COLO668 (cell line): ENCODE data around the gene RTN1.

ENCODE experiments used
- DNase-seq: peaks from one replicate; lab custom pipeline; 2025; ENCODE audit not compliant: unreplicated experiment; lab: John Stamatoyannopoulos, UW

Gene RTN1

DNA sequence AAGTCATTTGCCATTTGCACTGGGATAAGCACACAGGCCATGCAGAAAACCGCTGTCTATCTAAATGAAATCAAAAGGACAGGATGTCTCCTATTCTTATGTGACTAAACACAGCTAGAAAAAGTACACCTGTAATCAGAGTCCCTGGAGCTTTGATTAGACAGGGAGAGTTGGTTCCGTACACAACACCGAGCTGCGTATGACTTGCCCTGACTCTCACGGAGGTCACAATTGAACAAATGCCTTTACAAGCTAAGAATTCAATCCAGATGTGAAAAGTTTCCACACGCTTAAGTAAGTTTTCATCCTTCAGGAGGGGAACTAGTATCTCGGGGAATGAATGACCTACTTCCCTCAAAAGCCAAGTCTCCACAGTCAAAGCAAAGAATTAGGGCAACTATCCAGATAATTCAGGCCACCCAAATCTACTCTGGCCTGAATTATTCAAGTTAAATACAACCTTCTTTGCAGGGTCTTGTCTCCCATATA lies 67.5 kb downstream of the RTN1 start:
- DNase-seq: no peak

GRCh38 chr14:59788176-59788575 lies 82.4 kb downstream of the RTN1 start:
- DNase-seq: no peak

GRCh38 chr14:59787045-59787674 lies 83.4 kb downstream of the RTN1 start:
- DNase-seq: no peak

DNA sequence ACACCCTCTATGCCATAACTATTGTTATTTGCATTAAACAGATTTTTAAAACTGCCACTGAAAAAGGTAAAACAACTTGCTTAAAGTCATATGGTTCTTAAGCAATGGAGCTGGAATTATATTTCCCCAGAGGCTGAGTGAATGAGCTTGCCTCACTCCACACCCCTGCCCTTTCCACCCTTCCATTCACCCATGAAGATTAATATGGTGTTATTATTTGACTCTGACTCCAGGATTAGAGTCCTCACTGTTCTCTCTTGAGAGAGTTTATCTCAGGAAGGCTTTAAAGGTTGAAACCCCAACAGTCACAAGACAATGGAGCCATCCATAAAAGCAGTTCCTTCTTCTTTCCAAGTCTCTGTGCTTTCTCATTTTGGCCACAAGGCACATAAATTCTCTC lies 84.9 kb downstream of the RTN1 start:
- DNase-seq: no peak

DNA sequence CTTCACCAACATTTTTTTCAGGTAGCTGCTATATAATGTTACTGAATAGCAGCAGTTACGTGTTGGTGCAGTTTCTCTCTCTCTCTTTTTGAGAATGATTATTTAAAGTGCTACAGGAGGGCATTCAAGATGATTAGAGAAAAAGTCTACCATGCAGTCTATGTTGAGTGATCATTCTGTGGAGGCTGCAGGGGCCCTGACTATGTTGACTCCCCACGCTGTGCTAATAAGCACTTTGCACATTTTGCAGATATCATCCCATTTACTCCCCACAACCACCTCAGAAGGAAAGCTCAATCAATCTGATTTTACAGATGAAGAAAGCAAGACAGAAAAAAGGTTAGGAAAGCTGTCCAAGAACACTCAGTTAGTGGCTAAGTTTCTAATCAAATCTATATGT lies 87.8 kb downstream of the RTN1 start:
- no peak for DNase-seq

DNA sequence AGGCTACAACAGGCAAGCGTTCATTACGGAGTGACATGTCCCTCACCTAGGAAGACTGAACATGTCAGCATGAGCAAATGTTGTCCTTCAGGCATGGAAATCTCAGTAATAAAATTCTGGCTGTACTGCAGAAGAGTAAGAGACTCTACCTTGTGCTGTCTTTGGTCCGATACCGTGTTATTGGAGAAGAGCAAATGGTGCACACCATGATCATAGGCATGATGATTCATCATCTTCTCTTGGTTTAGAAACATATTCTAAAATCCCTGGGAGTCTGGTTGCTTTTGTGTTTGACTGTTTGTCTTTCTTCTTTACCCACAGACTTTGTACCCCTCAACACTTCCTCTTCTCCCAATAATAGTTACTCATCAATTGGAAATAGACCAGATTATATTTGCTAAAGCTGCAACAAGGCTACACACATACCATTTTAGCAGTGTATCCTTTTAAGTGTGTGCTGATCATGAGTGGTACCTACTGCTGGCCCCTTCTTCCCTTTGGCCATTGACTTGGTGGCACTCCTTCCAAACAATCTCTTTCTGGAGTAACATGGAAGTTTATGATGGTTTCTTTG lies 93.5 kb downstream of the RTN1 start:
- DNase-seq: no peak

DNA sequence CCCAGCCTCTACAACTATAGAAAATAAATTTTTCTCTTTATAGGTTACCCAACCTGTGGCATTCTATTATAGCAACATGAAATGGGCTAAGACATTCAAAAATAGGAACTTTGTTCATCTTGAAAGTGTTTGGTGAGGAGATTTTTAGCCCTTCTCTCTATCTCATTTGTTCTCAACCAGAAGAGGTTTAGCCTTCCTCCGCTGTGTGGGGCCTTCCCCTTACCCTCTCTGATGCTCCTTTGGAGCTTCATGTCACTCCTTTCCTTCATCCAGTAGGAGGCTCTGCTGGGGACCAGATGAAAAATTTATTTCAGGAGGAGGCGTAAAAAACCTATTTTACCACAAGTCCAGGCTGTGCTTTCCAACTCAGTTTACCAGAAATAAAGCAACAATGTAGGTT lies 94.1 kb downstream of the RTN1 start:
- no peak for DNase-seq

DNA sequence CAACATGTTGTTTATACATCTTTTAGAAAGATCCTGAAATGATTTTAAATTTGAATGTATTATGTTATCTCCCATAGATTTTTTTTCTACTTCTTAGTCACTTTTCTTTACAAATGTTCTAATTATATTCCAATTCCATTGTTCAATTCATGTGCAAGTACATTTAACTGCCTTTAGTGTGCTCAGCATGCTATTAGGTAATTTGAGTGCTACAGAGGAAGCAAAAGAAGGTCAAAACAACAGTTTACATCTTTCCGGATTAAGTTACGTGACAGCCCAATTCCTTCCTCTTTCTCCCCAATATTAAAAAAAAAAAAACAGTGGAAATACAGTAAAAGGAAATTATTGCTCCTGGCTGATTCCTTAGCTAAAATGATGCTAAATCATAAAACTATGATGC lies 98.3 kb downstream of the RTN1 start:
- no peak for DNase-seq

- DNase-seq: no peak
Measured at GRCh38 chr14:59771577-59771976, 99.0 kb downstream of the RTN1 start.

DNA sequence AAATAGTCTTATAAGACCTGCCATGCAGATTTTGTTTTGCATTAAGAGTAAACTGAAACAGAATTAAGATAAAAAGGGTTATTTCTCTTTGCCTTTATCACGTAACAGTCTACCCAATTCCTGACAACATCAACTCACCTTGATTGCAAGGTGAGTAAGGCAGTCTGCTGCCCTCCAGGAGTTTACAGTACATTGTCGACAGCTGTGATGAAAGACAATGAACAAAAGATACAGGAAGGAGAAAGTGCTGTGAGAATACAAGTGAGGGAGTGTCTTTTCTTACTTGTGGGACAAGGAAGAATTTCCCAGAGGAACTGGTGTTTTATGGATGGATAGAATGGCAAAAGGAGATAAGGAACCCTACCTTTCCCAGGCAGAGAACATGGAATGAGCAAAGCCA lies 101.0 kb downstream of the RTN1 start:
- no peak for DNase-seq

DNA sequence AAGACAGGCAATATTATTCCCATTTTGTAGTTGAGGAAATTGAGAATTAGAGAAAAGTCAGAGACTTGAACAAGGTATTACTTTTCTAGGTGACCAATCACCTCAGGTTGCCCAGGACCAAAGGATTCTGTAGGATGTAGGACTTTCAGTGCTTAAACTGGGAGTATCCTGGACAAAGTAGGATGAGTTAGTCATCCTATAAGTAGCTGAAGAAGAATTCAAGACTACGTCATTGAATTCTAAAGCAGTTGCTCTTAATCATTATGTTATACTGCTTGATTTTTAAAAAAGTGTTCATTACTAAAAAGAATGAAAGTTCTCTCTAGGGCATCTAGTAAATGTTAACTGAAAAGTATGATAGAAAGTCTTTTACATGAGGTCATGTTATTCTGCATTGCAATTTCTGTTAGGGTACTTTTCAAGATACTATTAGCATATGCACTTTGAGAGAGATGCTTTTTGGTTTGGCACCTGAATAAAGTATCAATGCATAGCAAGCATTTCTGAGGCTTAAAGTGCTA lies 101.7 kb downstream of the RTN1 start:
- no peak for DNase-seq

- no peak for DNase-seq
Measured at GRCh38 chr14:59761851-59762250, 108.7 kb downstream of the RTN1 start.

GRCh38 chr14:59755409-59756135 lies 115.0 kb downstream of the RTN1 start:
- no peak for DNase-seq

DNA sequence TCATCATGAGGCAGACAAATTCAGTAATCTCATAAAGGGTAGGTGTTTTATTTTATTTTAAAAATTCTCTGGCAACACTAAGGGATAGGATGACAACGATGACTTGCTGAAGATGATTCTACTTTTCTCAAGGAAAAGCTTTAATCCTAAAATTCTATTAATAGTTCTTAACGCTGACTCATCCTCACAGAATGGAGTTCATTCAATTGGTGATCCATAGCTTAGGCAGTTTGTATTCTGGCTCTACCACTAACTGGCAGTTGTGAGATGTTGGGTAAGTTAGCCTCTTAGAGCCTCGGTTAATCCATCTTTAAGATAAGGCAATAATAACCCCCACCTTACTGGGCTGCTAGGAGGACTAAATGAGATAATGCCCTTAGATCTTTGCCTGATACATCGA lies 116.3 kb downstream of the RTN1 start:
- DNase-seq: no peak

DNA sequence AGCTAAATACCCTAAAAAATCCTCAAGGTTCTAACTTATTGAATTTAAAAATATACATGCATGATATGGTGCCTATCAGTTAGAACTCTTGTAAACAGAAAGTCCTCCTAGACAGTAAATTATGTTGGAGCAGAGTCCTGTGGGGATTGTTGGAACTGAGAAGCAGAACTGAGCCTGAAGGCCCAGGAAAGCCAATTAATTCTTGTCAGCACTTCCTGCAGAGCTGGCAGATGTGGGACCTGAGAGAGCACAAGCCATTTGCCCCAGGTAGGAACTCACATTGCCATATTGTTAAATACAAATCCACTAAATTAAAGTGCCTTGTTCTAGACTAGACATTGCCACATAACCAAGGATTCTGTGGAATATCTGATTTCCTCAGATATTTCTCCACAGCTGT lies 117.1 kb downstream of the RTN1 start:
- DNase-seq: no peak

DNA sequence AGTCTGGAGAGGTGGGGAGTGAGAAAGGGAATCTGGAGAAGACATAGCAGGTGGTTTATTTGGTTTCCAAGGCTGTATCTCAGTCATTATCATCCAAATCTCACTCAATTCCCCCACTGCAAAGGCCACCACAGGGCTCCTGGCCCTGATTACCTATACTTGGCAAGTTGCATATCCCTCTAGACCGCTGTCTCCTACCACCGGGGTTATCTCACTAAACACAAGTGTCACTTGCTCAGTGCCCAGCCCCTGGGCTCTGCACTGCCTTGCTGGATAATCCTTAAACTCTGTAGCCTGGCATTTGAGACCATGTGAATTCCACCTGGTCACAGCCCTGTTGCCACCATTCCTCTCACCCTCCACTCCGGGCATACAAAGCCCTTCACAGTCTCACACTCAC lies 119.0 kb downstream of the RTN1 start:
- DNase-seq: no peak

- no peak for DNase-seq
Measured at GRCh38 chr14:59739794-59740193, 130.8 kb downstream of the RTN1 start.

DNA sequence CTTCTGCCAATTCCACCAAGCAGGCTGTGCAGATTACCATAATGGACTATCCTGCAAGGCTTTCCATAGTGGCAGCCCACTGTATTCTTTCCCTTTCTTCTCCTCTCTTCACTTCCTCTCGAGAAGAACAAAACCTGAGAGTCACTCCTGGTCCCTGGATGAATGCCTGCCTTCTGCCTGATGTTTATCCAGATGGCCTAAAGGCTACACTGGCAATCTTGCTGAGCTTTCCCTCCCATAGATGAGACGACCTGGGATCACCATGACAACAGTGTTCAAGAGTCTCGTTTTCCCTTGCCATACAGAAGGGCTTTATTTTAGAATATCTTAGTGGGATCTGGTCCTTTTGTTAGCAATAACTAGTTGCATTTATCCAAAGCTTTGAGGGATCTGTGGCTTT lies 142.3 kb downstream of the RTN1 start:
- DNase-seq: peak; percentile 17

DNA sequence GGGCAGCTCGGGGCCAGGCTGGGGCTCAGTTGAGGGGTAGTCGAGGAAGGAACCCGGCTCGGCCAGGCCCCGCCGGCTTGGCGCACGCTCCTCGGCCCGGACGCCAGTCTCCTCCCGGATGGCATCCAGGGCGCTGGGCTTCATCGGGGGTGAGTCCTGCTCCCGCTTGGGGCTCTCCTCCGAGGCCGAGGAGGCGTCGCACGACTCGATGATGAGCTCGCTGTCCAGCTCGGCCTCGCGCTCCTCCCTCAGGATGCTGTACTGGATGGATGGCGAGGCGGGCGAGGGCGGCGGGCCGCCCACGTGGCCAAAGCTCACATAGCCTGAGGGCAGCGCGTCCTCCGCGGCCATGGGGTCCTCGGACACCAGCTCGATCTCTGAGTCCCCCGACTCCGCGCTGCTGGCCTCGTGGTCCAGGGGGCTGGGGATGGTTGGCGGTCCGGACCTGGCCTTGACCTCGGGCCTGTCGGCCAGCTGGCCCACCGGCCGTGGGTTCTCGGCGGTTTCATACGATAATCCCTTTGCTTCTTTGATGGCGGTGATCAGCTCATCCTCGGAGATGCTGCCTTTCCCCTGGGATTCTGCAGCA lies 143.4 kb downstream of the RTN1 start:
- no peak for DNase-seq

- no peak for DNase-seq
Measured at GRCh38 chr14:59711080-59711479, 159.5 kb downstream of the RTN1 start.

DNA sequence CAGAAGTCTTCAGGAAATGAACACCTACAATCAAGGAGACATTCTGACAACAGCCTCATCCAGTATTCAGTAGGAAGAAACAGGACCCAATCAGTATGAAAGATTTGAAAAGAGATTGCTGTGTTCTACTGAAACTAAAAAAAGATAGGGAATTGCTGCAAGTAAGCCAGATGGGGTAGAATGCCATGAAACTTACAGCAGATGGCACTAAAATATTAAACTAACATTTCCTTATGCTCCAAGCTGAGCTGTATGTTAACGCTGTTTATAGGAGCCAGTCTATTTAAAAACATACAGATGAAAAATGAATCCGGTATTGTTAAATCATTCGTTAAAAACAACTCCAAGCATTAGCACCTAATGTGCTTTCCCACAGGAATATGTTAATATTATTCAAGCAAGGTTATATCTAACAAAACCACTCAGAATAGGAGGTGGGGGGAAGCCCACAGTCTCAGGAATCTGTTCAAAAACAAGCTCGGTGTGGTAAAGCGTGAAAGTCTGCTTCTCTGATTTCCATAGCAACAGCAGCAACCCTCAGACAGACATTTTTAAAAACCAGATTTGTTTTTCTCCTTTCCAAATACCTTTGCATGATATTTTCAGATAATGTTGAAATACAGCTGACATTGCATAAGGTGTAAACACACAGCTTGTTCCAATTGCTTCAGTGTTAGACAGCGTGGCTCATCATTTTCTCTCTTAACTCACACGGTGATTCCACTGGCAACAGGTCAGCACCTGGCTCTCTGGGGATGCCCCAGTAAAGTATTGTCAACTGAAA lies 162.6 kb downstream of the RTN1 start:
- DNase-seq: no peak
